GM12864 (cell line): Measurements from ENCODE around the gene PPEF1.

Experiments used
- DNase-seq: peaks from one replicate; pipeline ENCODE4 v3.0.0-alpha.2; 2011; ENCODE audit warnings: low read depth
- H3K4me3 ChIP-seq: 2 replicates; pipeline ENCODE4 v1.5.1; 2011; ENCODE audit warnings: mild to moderate bottlenecking, low read depth, low read length, control low read depth
- TF ChIP-seq, protein P1 (sequence below): IDR thresholded peaks from 2 replicates; pipeline ENCODE4 v1.5.1; 2011; ENCODE audit warnings: low read depth, mild to moderate bottlenecking, moderate library complexity, low read length, control low read depth, inconsistent platforms; ENCODE audit errors: missing control alignments

PPEF1 gene

GRCh38 chrX:18871970-18872369 lies 164.5 kb downstream of the PPEF1 start:
- H3K4me3 ChIP-seq = no peak overlapping the region
- DNase-seq = no peak
- TF ChIP-seq, protein P1, sequence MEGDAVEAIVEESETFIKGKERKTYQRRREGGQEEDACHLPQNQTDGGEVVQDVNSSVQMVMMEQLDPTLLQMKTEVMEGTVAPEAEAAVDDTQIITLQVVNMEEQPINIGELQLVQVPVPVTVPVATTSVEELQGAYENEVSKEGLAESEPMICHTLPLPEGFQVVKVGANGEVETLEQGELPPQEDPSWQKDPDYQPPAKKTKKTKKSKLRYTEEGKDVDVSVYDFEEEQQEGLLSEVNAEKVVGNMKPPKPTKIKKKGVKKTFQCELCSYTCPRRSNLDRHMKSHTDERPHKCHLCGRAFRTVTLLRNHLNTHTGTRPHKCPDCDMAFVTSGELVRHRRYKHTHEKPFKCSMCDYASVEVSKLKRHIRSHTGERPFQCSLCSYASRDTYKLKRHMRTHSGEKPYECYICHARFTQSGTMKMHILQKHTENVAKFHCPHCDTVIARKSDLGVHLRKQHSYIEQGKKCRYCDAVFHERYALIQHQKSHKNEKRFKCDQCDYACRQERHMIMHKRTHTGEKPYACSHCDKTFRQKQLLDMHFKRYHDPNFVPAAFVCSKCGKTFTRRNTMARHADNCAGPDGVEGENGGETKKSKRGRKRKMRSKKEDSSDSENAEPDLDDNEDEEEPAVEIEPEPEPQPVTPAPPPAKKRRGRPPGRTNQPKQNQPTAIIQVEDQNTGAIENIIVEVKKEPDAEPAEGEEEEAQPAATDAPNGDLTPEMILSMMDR = no peak

GRCh38 chrX:18872621-18873020 lies 165.2 kb downstream of the PPEF1 start:
- no peak overlapping the region for H3K4me3 ChIP-seq
- DNase-seq = no peak
- TF ChIP-seq, protein P1 = no peak

DNA sequence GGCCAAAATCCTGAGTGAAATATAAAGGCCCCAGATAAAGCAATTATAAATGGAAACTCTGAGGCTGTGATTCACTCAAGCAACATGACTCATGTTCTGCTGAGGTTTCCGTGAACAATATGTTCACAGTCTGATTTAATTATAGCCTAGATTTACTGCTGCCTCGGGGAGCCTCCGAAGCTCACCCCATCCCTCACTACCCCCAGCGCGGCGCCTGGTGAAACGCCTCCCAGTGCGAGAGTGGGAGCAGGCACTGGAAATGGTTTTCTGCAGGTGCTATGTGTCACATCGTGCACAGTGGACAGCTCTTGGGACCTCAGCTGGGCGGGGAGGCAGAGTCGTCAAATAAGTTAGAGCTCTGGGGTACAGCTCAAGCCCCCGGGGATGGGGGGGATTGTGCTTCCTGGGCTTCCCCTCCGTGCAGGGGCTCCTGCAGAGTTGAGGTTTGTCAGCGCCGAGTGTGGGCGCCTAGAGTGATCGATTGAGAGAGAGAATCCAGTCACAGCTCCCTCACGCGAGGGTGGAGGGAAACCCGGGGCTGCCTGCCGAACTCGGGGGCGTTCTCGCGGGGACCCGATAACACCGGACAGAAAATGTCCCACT lies 165.8 kb downstream of the PPEF1 start:
- TF ChIP-seq, protein P1 = no peak
- H3K4me3 ChIP-seq = no peak overlapping the region
- DNase-seq = no peak

DNA sequence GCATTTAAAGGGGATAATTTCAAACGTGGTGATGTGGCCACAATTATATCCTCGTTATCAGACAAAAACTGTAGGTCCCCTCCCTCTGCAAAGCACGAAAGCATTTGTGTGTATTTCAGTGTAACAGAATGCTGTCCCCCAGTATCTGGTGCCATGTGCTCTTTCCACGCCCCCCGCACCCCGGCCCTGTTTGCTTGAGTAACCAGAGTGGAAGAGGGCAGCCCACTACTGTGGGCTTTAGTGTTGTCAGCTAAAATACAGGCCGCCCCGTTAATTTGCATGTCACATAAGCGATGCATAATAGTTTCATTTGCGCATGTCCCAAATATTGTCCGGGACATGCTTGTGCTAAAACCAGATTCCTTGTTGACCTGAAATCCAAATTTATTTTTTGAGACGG lies 166.4 kb downstream of the PPEF1 start:
- DNase-seq = no peak
- H3K4me3 ChIP-seq = no peak overlapping the region
- TF ChIP-seq, protein P1 = no peak

DNA sequence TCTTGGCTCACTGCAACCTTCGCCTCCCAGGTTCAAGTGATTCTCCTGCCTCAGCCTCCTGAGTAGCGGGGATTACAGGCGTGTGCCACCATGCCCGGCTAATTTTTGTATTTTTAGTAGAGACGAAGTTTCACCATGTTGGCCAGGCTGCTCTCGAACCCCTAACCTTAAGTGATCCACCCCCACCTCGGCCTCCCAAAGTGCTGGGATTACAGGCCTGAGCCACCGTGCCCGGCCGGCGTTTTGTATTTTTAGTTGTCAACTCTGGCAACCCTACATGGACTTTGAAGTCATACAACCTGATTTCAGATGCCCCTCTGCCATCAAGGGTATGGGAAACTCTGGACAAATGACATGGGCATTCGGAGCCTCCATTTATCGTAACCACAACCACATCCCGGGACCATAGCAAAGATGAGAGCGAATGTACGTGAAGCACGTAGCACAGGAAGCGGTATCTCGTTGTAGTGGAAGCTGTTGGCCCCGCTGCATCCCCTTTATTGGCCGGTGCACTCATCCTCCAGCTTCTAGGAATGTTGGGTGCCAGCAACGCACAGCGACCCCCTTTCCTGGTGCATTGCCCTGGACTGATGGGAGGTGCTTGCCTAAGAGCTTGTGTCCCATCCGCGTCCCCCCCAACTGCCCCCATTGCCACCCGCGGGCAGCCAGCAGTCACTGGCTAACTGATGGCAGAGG lies 167.3 kb downstream of the PPEF1 start:
- DNase-seq = no peak
- TF ChIP-seq, protein P1 = no peak
- no peak overlapping the region for H3K4me3 ChIP-seq

GRCh38 chrX:18875256-18875878 lies 167.9 kb downstream of the PPEF1 start:
- DNase-seq = no peak

More at GRCh38 chrX:18875256-18875878, 167.9 kb downstream of the PPEF1 start:
- H3K4me3 ChIP-seq = no peak overlapping the region
- TF ChIP-seq, protein P1 = no peak
